HepG2 (cell line): ENCODE data around the gene PAXX. TPM values are rescaled to one million over a fixed set of nuclear protein-coding genes. Genes with fewer than 3 reads are reported as not detected.
A peak's percentile ranks its signal among the peaks of the same experiment; 100 is the strongest.

ENCODE experiments used
- ATAC-seq: fragments of 200-7000 bp; cut with Tn5 transposase; 3 replicates; pipeline ENCODE4 v1.9.1; 2020; ENCODE audit warnings: mild to moderate bottlenecking, moderate library complexity
- BruUV-seq: library from RNA; stranded (reverse); fragments of 400-500 nt; replicated peaks from 2 replicates; lab custom pipeline; 2021; lab: Mats Ljungman, UMichigan
- CTCF ChIA-PET: fragments of 300-600 bp; formaldehyde crosslinking; extraction: SDS; loops from one replicate; lab custom pipeline; 2021; ENCODE audit warnings: low total read pairs, inconsistent platforms, low intra/inter-chr PET ratio; lab: Yijun Ruan, JAX
- POLR2A ChIA-PET: fragments of 350-600 bp; sonication (Branson Sonifier 250); formaldehyde crosslinking; loops from one replicate; lab custom pipeline; 2020; ENCODE audit warnings: antibody characterized with exemption, inconsistent platforms; lab: Yijun Ruan, JAX
- DNase-seq: peaks from one replicate; pipeline ENCODE4 v3.0.0-alpha.2; 2015; ENCODE audit warnings: low spot score
- FAIRE-seq: peaks from 3 replicates; lab custom pipeline; 2011; peaks lifted over from hg19 to GRCh38; lab: Jason Lieb, UNC
- H2AFZ ChIP-seq: one replicate; pipeline ENCODE4 v1.6.1; 2011; ENCODE audit warnings: low read length, inconsistent platforms
- H3K27ac ChIP-seq: fragments of 300-600 bp; 3 replicates; pipeline ENCODE4 v1.8.0; 2011; ENCODE audit warnings: mixed run types, mild to moderate bottlenecking, mixed read lengths, low read length, inconsistent platforms; ENCODE audit not compliant: insufficient read depth; ENCODE audit errors: extremely low read length
- H3K27me3 ChIP-seq, 2 experiments: fragments of 200-600 bp in 1 of 2; 2 replicates in 1 of 2; 3 replicates in 1 of 2; pipeline versions ENCODE4 v1.6.0 to v1.8.0; 2011; ENCODE audit warnings: low read length in 2 of 2, mild to moderate bottlenecking in 2 of 2, moderate library complexity in 2 of 2, inconsistent platforms in 1 of 2; ENCODE audit not compliant: insufficient read depth in 2 of 2, control insufficient read depth in 1 of 2
- H3K36me3 ChIP-seq, 2 experiments: fragments of 200-600 bp in 1 of 2; replicated peaks in 1 of 2; 2 replicates in 1 of 2; 3 replicates in 1 of 2; pipeline versions ENCODE4 v1.5.1 to v1.8.0; 2011; ENCODE audit warnings: low read length in 2 of 2, inconsistent platforms in 1 of 2; ENCODE audit not compliant: insufficient read depth in 2 of 2, control insufficient read depth in 1 of 2
- H3K4me1 ChIP-seq: 2 replicates; pipeline ENCODE4 v1.5.1; 2012; ENCODE audit warnings: low read length, inconsistent platforms; ENCODE audit not compliant: insufficient read depth
- H3K4me2 ChIP-seq: 2 replicates; pipeline ENCODE4 v1.6.0; 2011; ENCODE audit warnings: low read depth, low read length, inconsistent platforms
- H3K4me3 ChIP-seq, 3 experiments: fragments of 200-600 bp in 1 of 3; sonication (generic), shearing (Covaris generic) in 1 of 3; replicated peaks in 1 of 3; 2 replicates each; pipeline ENCODE4 v1.5.1; 2011 to 2016; ENCODE audit warnings: low read length in 3 of 3, inconsistent platforms in 2 of 3, low read depth in 2 of 3, mild to moderate bottlenecking in 2 of 3, control low read depth in 1 of 3, mixed read lengths in 1 of 3; ENCODE audit not compliant: insufficient read depth in 1 of 3
- H3K79me2 ChIP-seq: one replicate; pipeline ENCODE4 v1.6.1; 2011; ENCODE audit warnings: low read length, inconsistent platforms; ENCODE audit not compliant: insufficient read depth
- H3K9ac ChIP-seq: 2 replicates; pipeline ENCODE4 v1.6.0; 2011; ENCODE audit warnings: mild to moderate bottlenecking, low read depth, low read length, inconsistent platforms; ENCODE audit not compliant: insufficient read depth
- H3K9me3 ChIP-seq: 2 replicates; pipeline ENCODE4 v1.5.1; 2012; ENCODE audit warnings: mild to moderate bottlenecking, low read length
- H4K20me1 ChIP-seq: 2 replicates; pipeline ENCODE4 v1.6.0; 2011; ENCODE audit warnings: inconsistent platforms, mild to moderate bottlenecking, low read length, moderate library complexity; ENCODE audit not compliant: insufficient read depth
- CHCHD3 ChIP-seq: sonication (generic); formaldehyde crosslinking; IDR thresholded peaks from 2 replicates; pipeline ENCODE4 v1.8.0; 2022; ENCODE audit warnings: mild to moderate bottlenecking, missing genetic modification reagents, moderate library complexity
- CREM ChIP-seq, 2 experiments: sonication (generic) in 1 of 2; formaldehyde crosslinking in 1 of 2; IDR thresholded peaks; 2 replicates each; pipeline versions ENCODE4 v1.4.0 to v1.6.1; 2016 to 2020; ENCODE audit warnings: antibody characterized with exemption in 1 of 2, mild to moderate bottlenecking in 1 of 2, missing genetic modification reagents in 1 of 2
- GTF2F1 ChIP-seq: fragments of 150-350 bp; IDR thresholded peaks from 2 replicates; pipeline ENCODE4 v1.6.1; 2014; ENCODE audit warnings: low read length
- MIXL1 ChIP-seq: IDR thresholded peaks from 2 replicates; pipeline ENCODE4 v1.6.1; 2016
- PCBP1 ChIP-seq: fragments of 200-400 bp; formaldehyde crosslinking; IDR thresholded peaks from 2 replicates; pipeline ENCODE4 v1.6.1; 2017; ENCODE audit warnings: mild to moderate bottlenecking, low read depth, low read length, borderline replicate concordance
- ZNF292 ChIP-seq: sonication (generic); formaldehyde crosslinking; IDR thresholded peaks from 2 replicates; pipeline ENCODE4 v1.8.1; 2022; ENCODE audit warnings: mild to moderate bottlenecking, low read depth, missing genetic modification reagents, borderline replicate concordance
- ZNF713 ChIP-seq: sonication (generic); formaldehyde crosslinking; IDR thresholded peaks from 2 replicates; pipeline ENCODE4 v1.4.0; 2020; ENCODE audit warnings: mild to moderate bottlenecking, missing genetic modification reagents
- WGBS: methylation state at CpG from one replicate; pipeline ENCODE4 v1.1.6; 2017; ENCODE audit warnings: low lambda C conversion rate; 5-methylcytosine and 5-hydroxymethylcytosine counted together
- in situ Hi-C: cut with HindIII; loops from 2 replicates; pipeline ENCODE4 v1.10.0; 2017; ENCODE audit warnings: low pct_unique_long_range_greater_than_20kb; ENCODE audit not compliant: extremely low pct_ligation_motif_present
- intact Hi-C: fragments of 100-400 bp; cut with micrococcal nuclease; formaldehyde crosslinking; loops from one replicate; pipeline ENCODE4 v1.10.0; 2022; ENCODE audit not compliant: unreplicated experiment
- polyA plus RNA-seq, 8 experiments: library from polyadenylated mRNA; depleted of rRNA in 3 of 8; stranded (reverse) in 7 of 8; unstranded in 1 of 8; fragments of >200 nt; fragmentation: Illumina TruSeq in 4 of 8; extraction: Trizol in 4 of 8; gene quantifications; 2 replicates each; pipeline versions ENCODE4 v1.2.1 to v1.2.3, GENCODE V29; 2011 to 2016; ENCODE audit warnings: low read depth in 4 of 8, missing spikeins in 1 of 8, mixed read lengths in 1 of 8; ENCODE audit not compliant: insufficient read depth in 1 of 8
- total RNA-seq, 5 experiments: library from RNA; depleted of rRNA; stranded (reverse); fragments of >200 nt; fragmentation: Illumina TruSeq; extraction: Trizol; gene quantifications; 2 replicates each; pipeline ENCODE4 v1.2.3, GENCODE V29; 2016; ENCODE audit warnings: low read depth in 1 of 5
- TF ChIP-seq, protein P1 (sequence below), 2 experiments: sonication (generic) in 1 of 2; formaldehyde crosslinking in 1 of 2; IDR thresholded peaks; 2 replicates each; pipeline versions ENCODE4 v1.5.1 to v1.6.1; 2011 to 2020; ENCODE audit warnings: borderline replicate concordance in 1 of 2, low read depth in 1 of 2, low read length in 1 of 2, mild to moderate bottlenecking in 1 of 2, missing genetic modification reagents in 1 of 2, moderate library complexity in 1 of 2
- TF ChIP-seq, protein P2 (sequence below): IDR thresholded peaks from 2 replicates; pipeline ENCODE4 v1.6.1; 2018; ENCODE audit warnings: missing genetic modification reagents, mild to moderate bottlenecking, missing compliant biosample characterization
- TF ChIP-seq, protein P3 (sequence below): sonication (generic); IDR thresholded peaks from 2 replicates; pipeline ENCODE4 v1.6.1; 2016; ENCODE audit warnings: low read depth, borderline replicate concordance

The PAXX gene
- total and polyA plus RNA-seq, 2 of the 13 experiments (the other 11 are each of a cell fraction or from before 2014, with no cell fraction given) = 14.0 to 31.9 TPM

DNA sequence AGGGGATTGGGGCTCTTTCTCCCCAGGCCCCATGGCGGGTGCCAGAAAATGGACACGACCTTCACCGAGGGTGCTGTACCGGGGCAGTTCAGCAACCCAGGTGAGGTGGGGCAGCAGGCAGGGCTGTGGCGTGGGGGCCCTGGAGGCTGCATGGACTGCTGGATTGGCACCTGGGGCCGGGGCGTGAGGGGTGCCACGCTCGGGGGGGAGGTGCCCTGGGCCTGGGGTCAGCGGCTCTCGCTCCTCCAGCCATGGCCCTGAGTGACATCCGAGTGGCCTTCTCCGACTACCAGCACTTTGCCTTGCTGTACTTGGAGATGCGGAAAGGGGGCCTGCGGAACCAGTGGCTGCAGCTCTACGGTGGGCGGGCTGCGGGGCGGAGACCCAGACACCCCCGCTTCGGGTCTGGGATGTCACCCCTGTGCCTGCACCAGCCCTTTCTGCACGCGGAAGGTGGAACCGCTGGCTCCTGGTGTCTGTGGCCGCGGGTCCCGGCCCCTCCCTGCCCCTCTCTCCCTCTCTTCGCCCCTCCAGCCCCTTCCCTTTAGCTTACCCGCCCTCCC, 7.7 kb upstream of the PAXX start:
- in situ Hi-C loops = no loop called here
- H4K20me1 ChIP-seq = no peaks in the 10 kb centered on the region
- ChIA-PET CTCF (no interaction called here), POLR2A (no interaction called here)
- 28% methylated on average over 10 of the region's 29 CpGs for WGBS
- ATAC-seq (no peak), DNase-seq (no peak), FAIRE-seq (no peak)
- H3K4me3 ChIP-seq = no peak overlapping the region
- no TSS peak for BruUV-seq
- peaks cover 3 to 53% of the 10 kb centered on the region in 2 experiments; a peak in 3 of 5 replicates for H3K27me3 ChIP-seq
- no peaks in the 10 kb centered on the region for H3K36me3 ChIP-seq
- H3K79me2 ChIP-seq = no peaks in the 10 kb centered on the region
- no peak overlapping the region for H3K9ac ChIP-seq
- TF ChIP-seq ZNF292 (CRISPR knock-in tag) (no peak), CREM (IDR thresholded peaks at IDR 0.05) (no peak), CREM (CRISPR knock-in tag; IDR thresholded peaks at IDR 0.05) (no peak), PCBP1 (0 out of 2 replicates have a peak, but pooled peaks have one; percentile 44)
- no peak overlapping the region for H3K27ac ChIP-seq
- H2AFZ ChIP-seq = no peak overlapping the region
- peaks cover 44% of the 10 kb centered on the region for H3K4me1 ChIP-seq
- intact Hi-C loops = no loop called here
- H3K4me2 ChIP-seq = no peak overlapping the region
- H3K9me3 ChIP-seq = no peaks in the 10 kb centered on the region

DNA sequence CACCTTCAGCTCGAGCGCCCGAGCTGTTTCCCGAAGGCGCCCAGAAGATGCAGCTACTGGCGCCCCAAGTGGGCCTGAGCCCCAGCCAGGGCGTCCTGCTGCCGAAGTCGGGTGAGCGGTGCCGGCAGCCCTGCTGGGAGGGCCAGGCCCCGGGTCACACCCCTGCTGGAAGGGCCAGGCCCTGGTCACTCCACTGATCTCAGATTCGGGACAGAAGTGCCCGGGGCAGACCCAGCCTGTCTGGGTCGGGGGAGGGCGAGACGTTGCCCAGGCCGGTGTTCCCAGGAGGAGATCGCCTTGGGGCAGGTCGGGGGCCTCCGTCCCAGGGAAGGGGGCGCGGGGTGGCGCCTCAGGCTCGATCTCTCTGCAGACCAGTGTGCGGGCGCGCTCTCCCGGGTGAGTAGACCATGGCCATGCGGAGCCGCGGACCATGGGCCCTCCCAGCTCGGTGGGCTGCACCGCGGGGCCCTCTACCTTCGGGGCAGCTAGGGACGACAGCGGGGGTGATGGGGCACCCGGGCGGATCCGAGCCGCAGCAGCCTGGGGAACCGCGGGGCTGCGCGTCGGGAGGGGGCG, 7.1 kb upstream of the PAXX start:
- no peak for DNase-seq
- Histone ChIP-seq H3K9me3 (no peaks in the 10 kb centered on the region), H3K4me1 (peaks cover 44% of the 10 kb centered on the region), H3K4me2 (no peak overlapping the region), H3K27ac (no peak overlapping the region), H3K79me2 (no peaks in the 10 kb centered on the region), H3K27me3 (peaks cover 3 to 53% of the 10 kb centered on the region in 2 experiments; a peak in 3 of 5 replicates), H3K4me3 (no peak overlapping the region), H3K9ac (no peak overlapping the region), H3K36me3 (no peaks in the 10 kb centered on the region), H2AFZ (no peak overlapping the region), H4K20me1 (no peaks in the 10 kb centered on the region)
- no peak for FAIRE-seq
- no peak for ATAC-seq
- ChIA-PET CTCF (no interaction called here), POLR2A (no interaction called here)
- intact Hi-C loops (no loop called here), in situ Hi-C loops (no loop called here)
- BruUV-seq = no TSS peak
- WGBS = 55% methylated on average over 13 of the region's 48 CpGs
- TF ChIP-seq CHCHD3 (CRISPR knock-in tag) (no peak), MIXL1 (CRISPR knock-in tag) (no peak), GTF2F1 (no peak), ZNF713 (CRISPR knock-in tag) (no peak)
- TF ChIP-seq, protein P1, sequence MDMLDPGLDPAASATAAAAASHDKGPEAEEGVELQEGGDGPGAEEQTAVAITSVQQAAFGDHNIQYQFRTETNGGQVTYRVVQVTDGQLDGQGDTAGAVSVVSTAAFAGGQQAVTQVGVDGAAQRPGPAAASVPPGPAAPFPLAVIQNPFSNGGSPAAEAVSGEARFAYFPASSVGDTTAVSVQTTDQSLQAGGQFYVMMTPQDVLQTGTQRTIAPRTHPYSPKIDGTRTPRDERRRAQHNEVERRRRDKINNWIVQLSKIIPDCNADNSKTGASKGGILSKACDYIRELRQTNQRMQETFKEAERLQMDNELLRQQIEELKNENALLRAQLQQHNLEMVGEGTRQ (IDR thresholded peaks at IDR 0.05; ENCODE audit: low read depth, low read length) = no peak
- TF ChIP-seq, protein P1 (CRISPR knock-in tag; IDR thresholded peaks at IDR 0.05; ENCODE audit: borderline replicate concordance) = no peak
- TF ChIP-seq, protein P2, sequence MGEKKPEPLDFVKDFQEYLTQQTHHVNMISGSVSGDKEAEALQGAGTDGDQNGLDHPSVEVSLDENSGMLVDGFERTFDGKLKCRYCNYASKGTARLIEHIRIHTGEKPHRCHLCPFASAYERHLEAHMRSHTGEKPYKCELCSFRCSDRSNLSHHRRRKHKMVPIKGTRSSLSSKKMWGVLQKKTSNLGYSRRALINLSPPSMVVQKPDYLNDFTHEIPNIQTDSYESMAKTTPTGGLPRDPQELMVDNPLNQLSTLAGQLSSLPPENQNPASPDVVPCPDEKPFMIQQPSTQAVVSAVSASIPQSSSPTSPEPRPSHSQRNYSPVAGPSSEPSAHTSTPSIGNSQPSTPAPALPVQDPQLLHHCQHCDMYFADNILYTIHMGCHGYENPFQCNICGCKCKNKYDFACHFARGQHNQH (CRISPR knock-in tag) = no peak
- TF ChIP-seq, protein P3, sequence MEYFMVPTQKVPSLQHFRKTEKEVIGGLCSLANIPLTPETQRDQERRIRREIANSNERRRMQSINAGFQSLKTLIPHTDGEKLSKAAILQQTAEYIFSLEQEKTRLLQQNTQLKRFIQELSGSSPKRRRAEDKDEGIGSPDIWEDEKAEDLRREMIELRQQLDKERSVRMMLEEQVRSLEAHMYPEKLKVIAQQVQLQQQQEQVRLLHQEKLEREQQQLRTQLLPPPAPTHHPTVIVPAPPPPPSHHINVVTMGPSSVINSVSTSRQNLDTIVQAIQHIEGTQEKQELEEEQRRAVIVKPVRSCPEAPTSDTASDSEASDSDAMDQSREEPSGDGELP = no peak
